GM23338 (cell line): ENCODE data around the gene GJB4. TPM values are rescaled to one million over a fixed set of nuclear protein-coding genes. Genes with fewer than 3 reads are reported as not detected.

ENCODE experiments used
- ATAC-seq: fragments of 200-7000 bp; cut with Tn5 transposase; 3 replicates; pipeline ENCODE4 v1.9.1; 2020
- DNase-seq: peaks from one replicate; pipeline ENCODE4 v3.0.0-alpha.2; 2015; ENCODE audit warnings: low spot score
- H2AFZ ChIP-seq: fragments of 200-600 bp; sonication (generic); 2 replicates; pipeline ENCODE4 v1.8.0; 2016; ENCODE audit warnings: antibody characterized with exemption, mild to moderate bottlenecking, moderate library complexity
- H3F3A ChIP-seq: fragments of 200-600 bp; sonication (generic); replicated peaks from 2 replicates; pipeline ENCODE4 v1.8.0; 2017; ENCODE audit warnings: antibody characterized with exemption, mixed run types, low read depth
- H3K27ac ChIP-seq: fragments of 200-600 bp; sonication (generic); 2 replicates; pipeline ENCODE4 v1.6.1; 2016; ENCODE audit warnings: low read depth
- H3K27me3 ChIP-seq: fragments of 200-600 bp; sonication (generic); 2 replicates; pipeline ENCODE4 v1.8.0; 2016; ENCODE audit warnings: mild to moderate bottlenecking, mixed run types, moderate library complexity; ENCODE audit not compliant: insufficient read depth
- H3K36me3 ChIP-seq: fragments of 200-600 bp; sonication (generic); 2 replicates; pipeline ENCODE4 v1.8.0; 2016; ENCODE audit warnings: mild to moderate bottlenecking; ENCODE audit not compliant: insufficient read depth
- H3K4me1 ChIP-seq: fragments of 200-600 bp; sonication (generic); 2 replicates; pipeline ENCODE4 v1.8.0; 2016; ENCODE audit warnings: mild to moderate bottlenecking, moderate library complexity; ENCODE audit not compliant: insufficient read depth
- H3K4me2 ChIP-seq: fragments of 200-600 bp; sonication (generic); 2 replicates; pipeline ENCODE4 v1.7.1; 2017; ENCODE audit warnings: mixed run types
- H3K4me3 ChIP-seq: fragments of 200-600 bp; sonication (generic); 2 replicates; pipeline ENCODE4 v1.6.1; 2016; ENCODE audit warnings: mixed run types
- H3K79me2 ChIP-seq: fragments of 200-600 bp; sonication (generic); replicated peaks from 2 replicates; pipeline ENCODE4 v1.8.0; 2017; ENCODE audit warnings: mild to moderate bottlenecking; ENCODE audit not compliant: insufficient read depth
- H3K9me2 ChIP-seq: fragments of 200-600 bp; sonication (generic); 2 replicates; pipeline ENCODE4 v1.8.0; 2017; ENCODE audit not compliant: insufficient read depth
- H4K20me1 ChIP-seq: fragments of 200-600 bp; sonication (generic); replicated peaks from 2 replicates; pipeline ENCODE4 v1.8.0; 2017; ENCODE audit warnings: mild to moderate bottlenecking; ENCODE audit not compliant: insufficient read depth
- H3K27ac Mint-ChIP-seq: 2 replicates; pipeline ENCODE4 v1.8.0; 2020; ENCODE audit warnings: inconsistent platforms, mild to moderate bottlenecking, moderate library complexity, mixed read lengths
- H3K27me3 Mint-ChIP-seq: 3 replicates; pipeline ENCODE4 v1.8.0; 2022; ENCODE audit warnings: low read depth, mild to moderate bottlenecking, moderate library complexity, mixed read lengths, inconsistent platforms; ENCODE audit not compliant: insufficient read depth, poor library complexity
- H3K36me3 Mint-ChIP-seq: 3 replicates; pipeline ENCODE4 v1.8.0; 2021; ENCODE audit warnings: low read depth, mild to moderate bottlenecking, inconsistent platforms, moderate library complexity, mixed read lengths
- H3K4me1 Mint-ChIP-seq: 3 replicates; pipeline ENCODE4 v1.8.0; 2020; ENCODE audit warnings: mild to moderate bottlenecking, inconsistent platforms, mixed read lengths
- H3K4me3 Mint-ChIP-seq: 3 replicates; pipeline ENCODE4 v1.8.0; 2021; ENCODE audit warnings: moderate library complexity, mild to moderate bottlenecking, inconsistent platforms, mixed read lengths
- H3K9me3 Mint-ChIP-seq: 3 replicates; pipeline ENCODE4 v1.8.0; 2020; ENCODE audit warnings: moderate library complexity, mild to moderate bottlenecking, inconsistent platforms, mixed read lengths
- CREB1 ChIP-seq: fragments of 250-450 bp; sonication (Bioruptor Pico); IDR thresholded peaks from 2 replicates; pipeline ENCODE4 v1.5.0; 2020; ENCODE audit warnings: low read depth, mild to moderate bottlenecking, moderate library complexity
- CTCF ChIP-seq, 2 experiments: fragments of 200-600 bp in 1 of 2; sonication (generic) in 1 of 2; conservative IDR thresholded peaks; 2 replicates each; pipeline versions ENCODE4 v1.5.1 to v1.6.1; 2016 to 2017; ENCODE audit warnings: antibody characterized with exemption in 2 of 2, low read depth in 2 of 2, mild to moderate bottlenecking in 2 of 2, moderate library complexity in 1 of 2
- EZH2 ChIP-seq: fragments of 200-600 bp; sonication (generic); IDR thresholded peaks from one replicate; pipeline ENCODE4 v1.8.0; 2017; ENCODE audit warnings: antibody characterized with exemption, mild to moderate bottlenecking, low read depth; ENCODE audit not compliant: unreplicated experiment
- EZH2phosphoT487 ChIP-seq: fragments of 200-600 bp; sonication (generic); IDR thresholded peaks from one replicate; pipeline ENCODE4 v1.8.1; 2018; ENCODE audit warnings: antibody characterized with exemption; ENCODE audit not compliant: unreplicated experiment
- JUNB ChIP-seq: IDR thresholded peaks from one replicate; pipeline ENCODE4 v1.6.1; 2016; ENCODE audit warnings: antibody characterized with exemption; ENCODE audit not compliant: unreplicated experiment
- NANOG ChIP-seq: IDR thresholded peaks from 2 replicates; pipeline ENCODE4 v1.6.1; 2016; ENCODE audit warnings: antibody characterized with exemption, borderline replicate concordance
- POLR2AphosphoS5 ChIP-seq: IDR thresholded peaks from 2 replicates; pipeline ENCODE4 v1.6.1; 2016; ENCODE audit warnings: antibody characterized with exemption, low read depth
- REST ChIP-seq: IDR thresholded peaks from one replicate; pipeline ENCODE4 v1.6.1; 2018; ENCODE audit warnings: antibody characterized with exemption; ENCODE audit not compliant: unreplicated experiment
- STAT1 ChIP-seq: IDR thresholded peaks from one replicate; pipeline ENCODE4 v1.6.1; 2016; ENCODE audit warnings: antibody characterized with exemption; ENCODE audit not compliant: unreplicated experiment
- ZNF114 ChIP-seq: fragments of 250-450 bp; sonication (Bioruptor Pico); IDR thresholded peaks from 2 replicates; pipeline ENCODE4 v1.5.0; 2020; ENCODE audit warnings: mild to moderate bottlenecking, moderate library complexity
- ZNF331 ChIP-seq: fragments of 250-450 bp; sonication (Bioruptor Pico); IDR thresholded peaks from 2 replicates; pipeline ENCODE4 v1.5.0; 2020; ENCODE audit warnings: low read depth, mild to moderate bottlenecking, moderate library complexity
- ZNF462 ChIP-seq: fragments of 250-450 bp; sonication (Bioruptor Pico); IDR thresholded peaks from 2 replicates; pipeline ENCODE4 v1.5.0; 2020; ENCODE audit warnings: mild to moderate bottlenecking, moderate library complexity
- polyA plus RNA-seq: library from polyadenylated mRNA; unstranded; fragments of >200 nt; fragmentation: Nextera tagmentation; extraction: Ambion mirVana; gene quantifications from 2 replicates; pipeline ENCODE4 v1.2.1, GENCODE V29; 2016
- total RNA-seq: library from RNA; depleted of rRNA; stranded (reverse); fragments of >200 nt; shearing (Covaris generic); gene quantifications from 2 replicates; pipeline ENCODE4 v1.2.3, GENCODE V29; 2014
- TF ChIP-seq, protein P1 (sequence below): IDR thresholded peaks from 2 replicates; pipeline ENCODE4 v1.6.1; 2016; ENCODE audit warnings: antibody characterized with exemption

GJB4 gene
- total and polyA plus RNA-seq, 2 experiments from 2014 or later: 0.07 TPM; not detected in 1

- Histone ChIP-seq H3K9me2 (no peaks in the 10 kb centered on the region), H3K36me3 (no peaks in the 10 kb centered on the region), H3K4me3 (no peak overlapping the region), H3K27me3 (peaks cover 26% of the 10 kb centered on the region), H3K27ac (no peak overlapping the region), H3K4me1 (peaks cover 4% of the 10 kb centered on the region), H3K4me2 (no peak overlapping the region), H4K20me1 (no peaks in the 10 kb centered on the region), H3K79me2 (no peaks in the 10 kb centered on the region), H2AFZ (no peak overlapping the region), H3F3A (no peaks in the 10 kb centered on the region)
- peaks cover 7% of the 10 kb centered on the region for H3K4me1 Mint-ChIP-seq
- no peak overlapping the region for H3K4me3 Mint-ChIP-seq
- TF ChIP-seq POLR2AphosphoS5 (no peak), CTCF (conservative IDR thresholded peaks at IDR 0.05; ENCODE audit: low read depth in 2 of 2) (no peak), REST (no peak), ZNF331 (CRISPR knock-in tag) (no peak), STAT1 (no peak), EZH2 (no peak), EZH2phosphoT487 (no peak), NANOG (no peak), ZNF114 (CRISPR knock-in tag) (no peak), ZNF462 (CRISPR knock-in tag) (no peak), JUNB (no peak), CREB1 (CRISPR knock-in tag) (no peak)
- TF ChIP-seq, protein P1, sequence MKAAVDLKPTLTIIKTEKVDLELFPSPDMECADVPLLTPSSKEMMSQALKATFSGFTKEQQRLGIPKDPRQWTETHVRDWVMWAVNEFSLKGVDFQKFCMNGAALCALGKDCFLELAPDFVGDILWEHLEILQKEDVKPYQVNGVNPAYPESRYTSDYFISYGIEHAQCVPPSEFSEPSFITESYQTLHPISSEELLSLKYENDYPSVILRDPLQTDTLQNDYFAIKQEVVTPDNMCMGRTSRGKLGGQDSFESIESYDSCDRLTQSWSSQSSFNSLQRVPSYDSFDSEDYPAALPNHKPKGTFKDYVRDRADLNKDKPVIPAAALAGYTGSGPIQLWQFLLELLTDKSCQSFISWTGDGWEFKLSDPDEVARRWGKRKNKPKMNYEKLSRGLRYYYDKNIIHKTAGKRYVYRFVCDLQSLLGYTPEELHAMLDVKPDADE: no peak
- ATAC-seq (no peak), DNase-seq (no peak)
- H3K9me3 Mint-ChIP-seq: no peaks in the 10 kb centered on the region
- H3K27ac Mint-ChIP-seq: no peak overlapping the region
- H3K36me3 Mint-ChIP-seq: no peaks in the 10 kb centered on the region
- peaks cover 27% of the 10 kb centered on the region for H3K27me3 Mint-ChIP-seq
Observed at GRCh38 chr1:34785231-34785874, 25.8 kb downstream of the GJB4 start.
